GM12878 (cell line): ENCODE results near the gene ZMYND19.
A peak's percentile ranks its signal among the peaks of the same experiment; 100 is the strongest.

Source experiments
- EGR1 ChIP-seq, 2 experiments: IDR thresholded peaks; 1 replicate in 1 of 2; 2 replicates in 1 of 2; pipeline ENCODE4 v1.6.1; 2011 to 2012; ENCODE audit warnings: low read depth in 2 of 2, low read length in 2 of 2, borderline replicate concordance in 1 of 2, mild to moderate bottlenecking in 1 of 2, moderate library complexity in 1 of 2
- EZH2 ChIP-seq: IDR thresholded peaks from 2 replicates; pipeline ENCODE4 v1.6.1; 2012; ENCODE audit warnings: low read depth, mild to moderate bottlenecking, control low read depth, inconsistent platforms, low read length, borderline replicate concordance; ENCODE audit not compliant: control insufficient read depth
- JUNB ChIP-seq: IDR thresholded peaks from 2 replicates; pipeline ENCODE4 v1.6.1; 2016; ENCODE audit warnings: antibody characterized with exemption, mild to moderate bottlenecking
- POLR2A ChIP-seq: IDR thresholded peaks from 2 replicates; pipeline ENCODE4 v1.6.1; 2011; ENCODE audit warnings: low read depth, mild to moderate bottlenecking, low read length
- TAF1 ChIP-seq: IDR thresholded peaks from 2 replicates; pipeline ENCODE4 v1.6.1; 2011; ENCODE audit warnings: mild to moderate bottlenecking, low read depth, low read length, borderline replicate concordance
- YBX1 ChIP-seq: fragments of 450-650 bp; IDR thresholded peaks from 2 replicates; pipeline ENCODE4 v1.6.1; 2016; ENCODE audit warnings: antibody characterized with exemption
- TF ChIP-seq, protein P1 (sequence below), 3 experiments: IDR thresholded peaks in 2 of 3; conservative IDR thresholded peaks in 1 of 3; 2 replicates each; pipeline ENCODE4 v1.5.1; 2011; ENCODE audit warnings: low read depth in 3 of 3, low read length in 3 of 3, mild to moderate bottlenecking in 3 of 3, control low read depth in 2 of 3, moderate library complexity in 2 of 3, inconsistent platforms in 1 of 3, mixed read lengths in 1 of 3; ENCODE audit not compliant: control insufficient read depth in 2 of 3, insufficient read depth in 1 of 3; ENCODE audit errors: extremely low read depth in 1 of 3
- TF ChIP-seq, protein P2 (sequence below): IDR thresholded peaks from 2 replicates; pipeline ENCODE4 v1.6.1; 2012; ENCODE audit warnings: mild to moderate bottlenecking, low read depth, low read length

GRCh38 chr9:137578518-137579258 lies 11.6 kb downstream of the ZMYND19 start, which contains the start of gene DPH7:
- TF ChIP-seq EGR1 (IDR thresholded peaks at IDR 0.05; ENCODE audit: borderline replicate concordance in 1 of 2, low read depth in 2 of 2, low read length in 2 of 2) (peak; percentile 73 to 82), JUNB (no peak), EZH2 (no peak), TAF1 (0 out of 2 replicates have a peak, but pooled peaks have one; percentile 70), YBX1 (no peak), POLR2A (peak; percentile 91)
- TF ChIP-seq, protein P1, sequence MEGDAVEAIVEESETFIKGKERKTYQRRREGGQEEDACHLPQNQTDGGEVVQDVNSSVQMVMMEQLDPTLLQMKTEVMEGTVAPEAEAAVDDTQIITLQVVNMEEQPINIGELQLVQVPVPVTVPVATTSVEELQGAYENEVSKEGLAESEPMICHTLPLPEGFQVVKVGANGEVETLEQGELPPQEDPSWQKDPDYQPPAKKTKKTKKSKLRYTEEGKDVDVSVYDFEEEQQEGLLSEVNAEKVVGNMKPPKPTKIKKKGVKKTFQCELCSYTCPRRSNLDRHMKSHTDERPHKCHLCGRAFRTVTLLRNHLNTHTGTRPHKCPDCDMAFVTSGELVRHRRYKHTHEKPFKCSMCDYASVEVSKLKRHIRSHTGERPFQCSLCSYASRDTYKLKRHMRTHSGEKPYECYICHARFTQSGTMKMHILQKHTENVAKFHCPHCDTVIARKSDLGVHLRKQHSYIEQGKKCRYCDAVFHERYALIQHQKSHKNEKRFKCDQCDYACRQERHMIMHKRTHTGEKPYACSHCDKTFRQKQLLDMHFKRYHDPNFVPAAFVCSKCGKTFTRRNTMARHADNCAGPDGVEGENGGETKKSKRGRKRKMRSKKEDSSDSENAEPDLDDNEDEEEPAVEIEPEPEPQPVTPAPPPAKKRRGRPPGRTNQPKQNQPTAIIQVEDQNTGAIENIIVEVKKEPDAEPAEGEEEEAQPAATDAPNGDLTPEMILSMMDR (IDR thresholded peaks at IDR 0.05 in 2 of 3, conservative IDR thresholded peaks at IDR 0.05 in 1 of 3; ENCODE audit: control insufficient read depth in 2 of 3, extremely low read depth in 1 of 3, insufficient read depth in 1 of 3, low read depth in 3 of 3, low read length in 3 of 3), result peak; percentile 95 to 97 (median 97)
- TF ChIP-seq, protein P2, sequence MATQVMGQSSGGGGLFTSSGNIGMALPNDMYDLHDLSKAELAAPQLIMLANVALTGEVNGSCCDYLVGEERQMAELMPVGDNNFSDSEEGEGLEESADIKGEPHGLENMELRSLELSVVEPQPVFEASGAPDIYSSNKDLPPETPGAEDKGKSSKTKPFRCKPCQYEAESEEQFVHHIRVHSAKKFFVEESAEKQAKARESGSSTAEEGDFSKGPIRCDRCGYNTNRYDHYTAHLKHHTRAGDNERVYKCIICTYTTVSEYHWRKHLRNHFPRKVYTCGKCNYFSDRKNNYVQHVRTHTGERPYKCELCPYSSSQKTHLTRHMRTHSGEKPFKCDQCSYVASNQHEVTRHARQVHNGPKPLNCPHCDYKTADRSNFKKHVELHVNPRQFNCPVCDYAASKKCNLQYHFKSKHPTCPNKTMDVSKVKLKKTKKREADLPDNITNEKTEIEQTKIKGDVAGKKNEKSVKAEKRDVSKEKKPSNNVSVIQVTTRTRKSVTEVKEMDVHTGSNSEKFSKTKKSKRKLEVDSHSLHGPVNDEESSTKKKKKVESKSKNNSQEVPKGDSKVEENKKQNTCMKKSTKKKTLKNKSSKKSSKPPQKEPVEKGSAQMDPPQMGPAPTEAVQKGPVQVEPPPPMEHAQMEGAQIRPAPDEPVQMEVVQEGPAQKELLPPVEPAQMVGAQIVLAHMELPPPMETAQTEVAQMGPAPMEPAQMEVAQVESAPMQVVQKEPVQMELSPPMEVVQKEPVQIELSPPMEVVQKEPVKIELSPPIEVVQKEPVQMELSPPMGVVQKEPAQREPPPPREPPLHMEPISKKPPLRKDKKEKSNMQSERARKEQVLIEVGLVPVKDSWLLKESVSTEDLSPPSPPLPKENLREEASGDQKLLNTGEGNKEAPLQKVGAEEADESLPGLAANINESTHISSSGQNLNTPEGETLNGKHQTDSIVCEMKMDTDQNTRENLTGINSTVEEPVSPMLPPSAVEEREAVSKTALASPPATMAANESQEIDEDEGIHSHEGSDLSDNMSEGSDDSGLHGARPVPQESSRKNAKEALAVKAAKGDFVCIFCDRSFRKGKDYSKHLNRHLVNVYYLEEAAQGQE, result no peak
